ENCODE data around the gene TRAF6.
"Not testable (repeated sequence)": the region's sequence is repeated elsewhere in the genome, so short reads cannot be mapped to it uniquely, and the experiment has no call there.

The TRAF6 gene

GRCh38 chr11:36492724-36493304, 17.3 kb downstream of the TRAF6 start:
- no peak for DNase-seq

- DNase-seq, result no peak
Observed at GRCh38 chr11:36490026-36490806, 19.9 kb downstream of the TRAF6 start.

DNA sequence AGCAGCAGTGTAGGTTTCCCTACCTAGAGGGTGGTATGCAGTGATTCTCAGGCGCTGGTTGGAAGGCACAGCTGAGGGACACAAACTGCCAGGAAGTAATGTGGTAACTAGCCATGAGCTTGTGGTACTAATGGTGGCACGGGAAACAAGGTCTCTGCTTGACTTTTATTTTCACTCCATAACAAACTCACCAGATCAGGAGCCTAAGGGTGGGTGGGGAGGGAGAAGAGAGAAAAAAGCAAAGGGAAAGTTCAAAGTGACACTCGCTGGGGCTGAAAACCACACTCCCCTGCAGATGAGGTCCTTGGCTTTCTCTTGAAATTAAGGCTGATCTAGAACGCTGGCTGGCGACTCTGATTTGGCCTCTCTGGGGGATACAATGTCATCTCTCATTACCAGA, 22.0 kb downstream of the TRAF6 start:
- DNase-seq, result no peak

DNA sequence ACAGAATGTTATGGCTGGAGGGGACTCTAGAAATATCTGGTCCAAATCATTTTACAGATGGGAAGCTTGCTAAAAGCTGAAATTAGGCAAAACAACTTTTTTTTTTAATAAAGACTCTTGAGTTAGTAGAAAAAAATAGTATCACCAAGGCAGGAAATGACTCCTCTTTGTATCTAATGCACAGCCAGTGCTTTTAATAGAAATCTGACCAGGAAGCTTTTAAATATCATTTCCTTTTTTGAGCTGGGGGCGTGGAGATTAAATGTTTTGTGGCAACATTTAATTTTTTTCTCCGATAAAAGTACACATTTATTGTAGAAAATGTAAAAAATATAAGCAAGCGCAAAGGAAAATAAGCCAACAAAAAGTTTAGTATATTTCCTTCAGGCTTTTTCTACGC, 22.5 kb downstream of the TRAF6 start:
- no peak for DNase-seq

DNA sequence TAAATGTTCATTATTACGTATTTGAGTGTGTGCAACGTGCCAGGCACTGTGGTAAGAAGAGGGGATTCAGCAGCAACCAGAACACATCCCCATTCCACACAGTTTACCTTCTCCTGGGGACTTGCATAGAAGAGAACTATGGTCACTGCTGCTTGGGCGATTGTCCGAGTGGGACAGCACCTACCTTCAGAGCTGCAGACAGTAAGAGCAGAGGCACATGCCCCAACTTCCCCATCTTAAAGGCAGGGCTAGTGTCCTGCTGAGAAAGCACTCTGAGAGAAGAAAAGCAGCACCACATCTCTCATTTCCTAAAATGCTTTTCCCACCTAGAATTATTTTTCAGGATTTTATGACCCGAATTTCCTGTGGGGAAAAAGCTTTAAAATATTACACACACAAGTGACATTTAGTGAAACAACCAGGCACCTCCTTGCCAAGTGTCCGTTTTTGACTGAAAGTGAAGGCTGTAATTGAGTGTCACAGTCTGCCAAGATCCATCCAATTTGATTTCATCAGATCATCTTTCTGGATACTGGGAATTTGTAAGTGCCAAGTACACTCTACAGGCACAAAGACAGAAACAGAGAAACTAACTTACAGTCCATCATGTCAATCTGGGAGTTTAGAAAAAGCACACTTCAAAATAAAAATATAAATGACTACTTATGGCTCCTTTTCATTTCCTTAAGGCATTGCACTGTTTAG, 24.6 kb downstream of the TRAF6 start:
- no peak for DNase-seq

DNA sequence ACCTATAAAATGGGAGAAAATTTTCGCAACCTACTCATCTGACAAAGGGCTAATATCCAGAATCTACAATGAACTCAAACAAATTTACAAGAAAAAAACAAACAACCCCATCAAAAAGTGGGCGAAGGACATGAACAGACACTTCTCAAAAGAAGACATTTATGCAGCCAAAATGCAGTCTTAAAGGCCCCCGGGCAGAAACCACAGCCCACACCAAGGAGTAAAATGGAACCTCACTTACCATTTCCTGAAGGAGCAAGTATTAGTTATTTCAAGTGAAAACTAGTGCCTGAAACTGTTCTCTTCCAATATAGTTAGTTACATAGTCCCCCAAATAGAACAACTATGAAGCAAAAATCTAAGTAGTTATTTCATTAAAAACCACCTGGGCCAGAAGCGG, 27.0 kb downstream of the TRAF6 start:
- not testable (repeated sequence) for DNase-seq

DNA sequence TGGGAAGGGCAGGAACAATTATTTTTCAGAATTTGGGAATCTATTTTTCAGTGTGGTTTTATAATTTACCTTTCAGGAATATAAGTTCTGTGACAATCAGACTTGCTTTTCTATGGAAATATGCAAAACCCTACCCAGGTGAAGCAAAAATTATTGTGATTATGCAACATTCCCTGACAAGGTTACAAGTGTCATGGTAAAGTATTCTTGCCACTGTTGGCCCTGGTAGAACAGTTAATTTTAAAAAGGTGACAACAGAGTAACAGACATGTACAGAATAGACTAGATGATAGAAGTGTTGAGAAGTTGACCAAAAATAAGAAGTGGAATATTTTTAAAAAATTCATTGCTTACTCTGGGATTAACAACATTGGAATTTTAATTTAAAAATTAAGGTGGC, 29.2 kb downstream of the TRAF6 start:
- DNase-seq, result no peak

GRCh38 chr11:36478700-36479329, 31.3 kb downstream of the TRAF6 start:
- DNase-seq, result no peak

DNA sequence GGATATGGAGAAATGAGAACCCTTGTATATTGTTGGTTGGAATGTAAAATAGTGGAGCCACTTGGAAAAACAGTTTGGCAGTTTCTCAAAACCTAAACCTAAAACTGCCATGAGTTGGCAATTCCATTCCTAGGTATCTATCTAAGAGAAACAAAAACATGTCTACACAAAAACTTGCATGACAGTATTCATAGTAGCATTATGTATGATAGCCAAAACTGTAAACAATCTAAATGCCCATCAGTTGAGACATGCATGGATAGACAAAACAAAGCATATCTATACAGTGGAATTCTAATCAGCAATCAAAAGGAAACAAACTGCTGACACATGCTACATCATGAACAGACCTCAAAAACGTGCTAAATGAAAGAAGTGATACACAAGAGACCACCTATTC, 34.9 kb downstream of the TRAF6 start:
- DNase-seq, result no peak

GRCh38 chr11:36471577-36471976, 38.5 kb downstream of the TRAF6 start:
- DNase-seq, result no peak

DNA sequence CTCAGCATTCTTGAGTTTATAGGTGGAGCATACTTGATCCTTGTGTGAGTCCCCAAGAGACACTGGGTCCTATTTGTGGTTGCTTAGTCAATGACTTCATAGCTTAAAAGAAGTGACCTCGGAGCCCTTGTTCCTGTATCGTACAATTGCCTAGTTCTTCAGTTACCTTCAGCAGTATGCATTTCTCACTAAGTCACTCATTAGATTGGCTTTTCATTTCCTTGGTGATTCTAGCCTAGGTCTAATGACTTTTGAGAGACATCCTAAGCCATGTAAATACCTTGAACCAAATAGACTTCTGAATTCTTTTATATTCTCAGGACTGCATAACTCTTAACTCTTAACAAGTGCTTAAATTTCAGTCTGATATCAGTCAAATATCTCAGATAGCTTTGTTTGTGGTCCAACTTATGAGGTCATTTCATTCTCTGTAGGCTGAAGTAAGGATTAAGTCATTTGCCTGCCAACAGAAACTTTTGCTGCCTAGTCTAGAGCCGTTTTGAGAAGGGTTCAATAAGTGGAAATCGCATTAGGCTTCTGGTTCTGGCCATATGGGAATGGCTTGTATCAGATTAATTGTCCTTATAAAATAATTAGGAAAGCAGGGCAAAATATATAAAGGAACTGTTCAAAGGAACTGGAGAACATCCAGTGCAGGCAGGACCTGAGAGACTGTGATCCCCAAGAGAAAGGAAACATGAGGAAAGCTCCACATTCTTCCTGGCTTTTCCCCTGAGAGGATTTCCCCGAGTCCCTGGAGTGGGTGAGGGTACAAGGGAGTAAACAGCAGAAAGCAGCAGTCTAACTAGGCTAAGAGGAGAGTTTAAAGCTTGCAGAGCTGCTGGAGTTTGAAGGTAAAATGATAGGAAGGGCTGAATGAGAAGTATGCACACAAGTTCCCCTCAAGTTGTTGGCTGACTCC, 39.9 kb downstream of the TRAF6 start:
- DNase-seq, result no peak

GRCh38 chr11:36469063-36469462, 41.0 kb downstream of the TRAF6 start:
- DNase-seq, result no peak

- no peak for DNase-seq
Observed at GRCh38 chr11:36467916-36468315, 42.2 kb downstream of the TRAF6 start.

DNA sequence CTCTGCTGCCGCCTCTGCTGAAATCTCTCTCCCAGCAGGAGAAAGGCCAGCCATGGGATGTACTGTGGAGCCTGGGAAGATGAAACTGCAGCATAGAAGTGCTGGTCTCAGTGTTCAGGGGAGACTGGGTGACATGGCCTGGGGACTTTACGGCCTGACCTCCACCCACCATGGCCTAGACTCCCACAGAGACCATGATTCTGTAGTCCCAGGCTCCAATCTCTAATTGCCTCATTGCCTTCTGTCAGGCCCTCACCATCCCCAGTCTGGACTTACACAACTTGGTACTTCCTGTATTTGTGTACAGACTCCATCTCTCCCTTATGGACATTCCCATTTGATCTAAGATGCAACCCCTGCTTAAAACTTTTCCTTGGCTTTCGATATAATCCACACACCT, 43.1 kb downstream of the TRAF6 start:
- no peak for DNase-seq

GRCh38 chr11:36465449-36466163, 44.5 kb downstream of the TRAF6 start:
- DNase-seq, result no peak

- DNase-seq, result no peak
Observed at GRCh38 chr11:36464720-36465119, 45.4 kb downstream of the TRAF6 start.

DNA sequence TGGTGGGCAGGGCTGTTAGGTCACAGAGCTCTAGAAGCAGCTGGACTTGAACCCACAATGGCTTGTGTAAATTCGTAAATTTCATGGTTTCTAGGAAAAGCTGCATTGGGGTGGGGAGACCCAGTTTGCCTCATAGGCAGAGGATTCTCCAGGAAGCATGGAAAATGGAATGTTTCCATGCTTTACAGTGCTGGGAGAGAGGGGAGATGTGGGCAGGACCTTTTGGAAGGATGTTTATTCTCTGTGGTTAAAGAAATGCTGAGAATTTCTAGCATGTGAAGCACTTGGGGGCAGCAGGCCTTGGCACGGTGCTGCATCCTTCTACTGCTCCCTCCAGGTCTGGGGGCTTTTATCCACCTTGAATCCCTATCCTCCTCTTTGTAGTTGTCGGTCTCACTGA, 46.3 kb downstream of the TRAF6 start:
- no peak for DNase-seq

- DNase-seq, result no peak
Observed at GRCh38 chr11:36462321-36462720, 47.8 kb downstream of the TRAF6 start.

- DNase-seq, result no peak
Observed at GRCh38 chr11:36460220-36460619, 49.9 kb downstream of the TRAF6 start.

GRCh38 chr11:36459046-36459445, 51.0 kb downstream of the TRAF6 start:
- DNase-seq, result no peak

DNA sequence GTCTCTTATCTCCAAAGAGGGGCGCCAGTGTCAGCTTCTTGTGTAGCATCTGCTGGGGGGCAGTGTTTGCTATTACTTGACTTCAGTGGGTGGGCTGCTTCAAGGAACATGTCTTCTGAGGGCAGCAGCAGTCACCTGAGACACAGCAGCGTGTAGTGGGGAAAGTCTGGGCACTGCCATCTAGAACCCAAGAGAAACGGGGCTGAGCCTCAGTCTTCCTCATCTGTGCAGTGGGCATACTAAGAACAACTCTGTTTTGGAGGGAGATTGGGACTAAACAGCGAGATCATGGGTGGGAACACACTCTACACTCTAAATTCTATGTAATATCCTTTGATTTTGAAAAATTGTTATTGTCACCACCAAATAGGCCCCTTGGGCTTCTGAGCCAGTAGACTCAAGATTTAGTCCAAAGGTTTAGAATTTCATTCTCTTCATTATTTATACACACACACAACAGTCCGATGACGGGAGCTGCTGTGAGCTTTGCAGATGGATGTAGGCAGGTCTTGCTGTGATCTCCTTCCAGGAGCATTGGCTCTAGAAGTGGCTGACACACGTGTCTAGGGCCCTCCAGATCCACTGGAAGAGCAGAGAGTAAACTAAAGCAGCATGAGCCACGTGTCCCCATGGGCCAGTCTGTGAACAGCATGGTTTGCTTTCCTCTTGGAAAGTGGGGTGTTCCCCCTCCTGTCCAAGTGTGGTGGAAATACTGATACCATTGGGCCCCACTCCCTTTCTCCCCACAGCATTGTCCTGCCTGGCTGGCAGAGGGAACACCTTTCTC, 51.8 kb downstream of the TRAF6 start:
- DNase-seq, result no peak

Data from cerebellar nuclear complex (tissue), 1 donor.